ENCODE measurements around the gene RTF1. TPM values are rescaled to one million over a fixed set of nuclear protein-coding genes. Genes with fewer than 3 reads are reported as not detected.

The RTF1 gene
- total and polyA plus RNA-seq, 9 donors, result 19.8 to 54.7 (median 40.3) TPM

DNA sequence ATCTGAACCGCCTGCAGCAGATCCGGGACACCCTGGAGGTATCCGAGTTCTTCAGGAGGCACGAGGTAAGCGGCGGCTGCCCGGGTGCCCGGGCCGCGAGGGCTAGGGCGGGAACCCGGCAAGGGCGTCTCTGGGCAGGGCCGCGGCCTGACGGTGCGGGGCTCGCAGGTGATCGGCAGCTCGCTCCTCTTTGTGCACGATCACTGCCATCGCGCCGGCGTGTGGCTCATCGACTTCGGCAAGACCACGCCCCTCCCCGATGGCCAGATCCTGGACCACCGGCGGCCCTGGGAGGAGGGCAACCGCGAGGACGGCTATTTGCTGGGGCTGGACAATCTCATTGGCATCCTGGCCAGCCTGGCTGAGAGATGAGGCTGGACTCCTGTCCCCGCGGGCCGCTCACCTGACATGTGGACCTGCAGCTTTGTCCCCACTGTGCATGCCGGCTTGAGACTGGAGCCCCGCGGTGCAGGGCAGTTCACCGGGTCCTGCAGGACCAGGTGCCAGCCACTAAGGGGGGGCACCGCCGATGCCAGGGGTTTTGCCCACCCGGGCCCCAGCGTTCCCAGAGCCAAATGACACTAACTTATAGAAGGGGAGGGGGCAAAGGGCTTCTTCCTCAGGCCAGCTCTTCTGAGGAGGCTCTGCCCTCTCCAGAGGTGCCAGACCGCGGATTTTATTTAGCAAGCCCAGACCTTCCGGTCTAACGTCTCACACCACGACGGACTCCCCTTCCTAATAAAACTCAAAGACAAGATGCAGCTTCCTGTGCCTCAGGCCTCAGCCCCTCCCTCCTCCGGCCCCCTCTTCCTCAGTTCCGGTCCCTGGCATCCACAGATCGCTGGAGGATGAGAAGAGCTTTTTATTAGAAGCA, 86.1 kb downstream of the RTF1 start:
- peaks cover 93% of the 10 kb centered on the region for H3K27me3 ChIP-seq (ENCODE audit: control insufficient read depth, insufficient read depth, low read length)
- H3K4me1 ChIP-seq (ENCODE audit: control insufficient read depth, insufficient read depth, low read length), result peaks cover 24% of the 10 kb centered on the region
- 3% methylated on average over 47 of the region's 54 CpGs for whole genome bisulfite sequencing (ENCODE audit: insufficient coverage)
- no peak overlapping the region for H3K27ac ChIP-seq (ENCODE audit: low read length)
- DNase-seq, result no peak
- H3K36me3 ChIP-seq (ENCODE audit: control insufficient read depth, insufficient read depth, low read length), result no peaks in the 10 kb centered on the region
- no peaks in the 10 kb centered on the region for H3K9me3 ChIP-seq (replicated peaks; ENCODE audit: control insufficient read depth, low read depth, low read length)
- no peak overlapping the region for H3K4me3 ChIP-seq (ENCODE audit: low read length)

DNA sequence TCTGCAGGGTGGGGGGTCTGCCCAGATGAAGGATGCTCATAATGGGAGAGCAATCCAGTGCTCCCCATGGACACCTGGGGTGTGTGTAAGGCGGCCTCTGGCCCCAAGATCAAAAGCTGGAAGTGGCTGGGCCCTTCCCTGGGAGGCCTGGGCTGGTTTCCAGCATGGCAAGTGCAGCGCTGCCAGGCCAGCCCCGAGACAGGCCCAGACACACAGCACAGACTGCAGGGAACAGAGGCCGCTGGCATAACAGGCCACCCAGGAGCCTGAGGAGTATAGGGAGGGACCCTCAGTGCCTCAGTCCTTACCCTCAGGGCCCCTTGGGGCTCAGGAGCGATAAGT, 86.7 kb downstream of the RTF1 start:
- H3K27me3 ChIP-seq (ENCODE audit: control insufficient read depth, insufficient read depth, low read length), result peaks cover 89% of the 10 kb centered on the region
- WGBS (ENCODE audit: insufficient coverage), result 54% methylated on average over 4 of the region's 5 CpGs

DNA sequence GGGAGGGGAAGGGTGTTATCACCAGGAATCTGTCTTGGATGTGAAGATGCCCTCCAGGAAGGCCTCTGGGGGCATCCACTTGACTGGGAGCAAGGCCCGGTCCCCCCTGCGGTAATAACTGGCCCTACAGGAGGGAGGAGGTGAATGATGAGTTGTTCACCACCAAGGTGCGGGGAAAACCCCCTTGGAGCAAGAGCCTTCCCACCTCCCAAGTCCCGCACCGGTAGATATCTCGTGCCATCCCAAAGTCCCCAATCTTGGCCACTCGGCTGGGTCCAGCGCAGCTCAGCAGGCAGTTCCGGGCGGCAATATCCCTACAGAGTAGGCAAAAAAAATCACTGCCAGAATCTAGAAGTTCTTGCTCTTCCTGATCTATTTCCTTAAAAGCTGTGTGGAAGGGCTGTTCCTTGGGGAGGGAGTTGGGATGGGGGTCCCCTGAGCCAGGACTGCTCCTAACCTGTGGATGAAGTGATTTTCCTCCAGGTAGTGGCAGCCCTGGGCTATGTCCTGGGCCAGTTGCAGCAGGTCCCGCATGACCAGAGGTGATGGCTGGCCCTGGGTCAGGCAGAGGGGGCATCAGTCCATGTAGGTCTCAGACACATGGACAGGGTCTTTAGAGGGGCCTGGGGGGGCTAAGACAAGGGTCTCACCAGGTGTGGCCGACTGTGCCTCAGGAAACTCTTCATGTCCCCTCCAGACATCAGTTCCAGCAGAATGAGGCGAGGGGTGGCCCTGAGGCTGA, 88.0 kb downstream of the RTF1 start:
- H3K9me3 ChIP-seq (replicated peaks; ENCODE audit: control insufficient read depth, low read depth, low read length), result no peaks in the 10 kb centered on the region
- H3K27ac ChIP-seq (ENCODE audit: low read length), result no peak overlapping the region
- no peak overlapping the region for H3K4me3 ChIP-seq (ENCODE audit: low read length)
- no peaks in the 10 kb centered on the region for H3K36me3 ChIP-seq (ENCODE audit: control insufficient read depth, insufficient read depth, low read length)
- WGBS (ENCODE audit: insufficient coverage), result 93% methylated on average over 6 of the region's 13 CpGs
- DNase-seq, result no peak
- H3K27me3 ChIP-seq (ENCODE audit: control insufficient read depth, insufficient read depth, low read length), result peaks cover 85% of the 10 kb centered on the region
- H3K4me1 ChIP-seq (ENCODE audit: control insufficient read depth, insufficient read depth, low read length), result peaks cover 24% of the 10 kb centered on the region

More for the DNA sequence above, 86.7 kb downstream of the RTF1 start:
- no peak for DNase-seq
- Histone ChIP-seq H3K36me3 (ENCODE audit: control insufficient read depth, insufficient read depth, low read length) (no peaks in the 10 kb centered on the region), H3K27ac (ENCODE audit: low read length) (no peak overlapping the region), H3K4me1 (ENCODE audit: control insufficient read depth, insufficient read depth, low read length) (peaks cover 24% of the 10 kb centered on the region), H3K9me3 (replicated peaks; ENCODE audit: control insufficient read depth, low read depth, low read length) (no peaks in the 10 kb centered on the region), H3K4me3 (ENCODE audit: low read length) (no peak overlapping the region)

DNA sequence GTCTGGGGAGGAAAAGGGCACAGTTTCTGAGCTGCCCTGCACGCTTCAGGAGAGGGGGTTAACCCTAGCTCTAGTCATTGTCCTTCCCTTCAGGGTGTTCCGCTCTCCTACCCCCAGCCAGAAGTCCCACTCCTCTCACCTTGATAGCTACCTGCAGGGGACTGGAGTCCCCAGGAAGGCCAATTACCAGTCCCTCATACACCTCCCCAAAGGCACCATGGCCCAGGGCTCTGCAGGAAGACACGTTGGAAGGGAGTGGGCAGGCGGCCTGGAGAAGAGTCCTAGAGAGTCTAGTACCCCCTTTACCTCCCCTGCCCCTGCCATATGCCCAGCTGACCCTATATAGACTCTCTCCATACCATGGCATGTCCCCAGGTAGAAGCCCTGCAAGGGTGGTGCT, 88.9 kb downstream of the RTF1 start:
- peaks cover 84% of the 10 kb centered on the region for H3K27me3 ChIP-seq (ENCODE audit: control insufficient read depth, insufficient read depth, low read length)
- 82% methylated on average over 4 of the region's 4 CpGs for WGBS (ENCODE audit: insufficient coverage)

DNA sequence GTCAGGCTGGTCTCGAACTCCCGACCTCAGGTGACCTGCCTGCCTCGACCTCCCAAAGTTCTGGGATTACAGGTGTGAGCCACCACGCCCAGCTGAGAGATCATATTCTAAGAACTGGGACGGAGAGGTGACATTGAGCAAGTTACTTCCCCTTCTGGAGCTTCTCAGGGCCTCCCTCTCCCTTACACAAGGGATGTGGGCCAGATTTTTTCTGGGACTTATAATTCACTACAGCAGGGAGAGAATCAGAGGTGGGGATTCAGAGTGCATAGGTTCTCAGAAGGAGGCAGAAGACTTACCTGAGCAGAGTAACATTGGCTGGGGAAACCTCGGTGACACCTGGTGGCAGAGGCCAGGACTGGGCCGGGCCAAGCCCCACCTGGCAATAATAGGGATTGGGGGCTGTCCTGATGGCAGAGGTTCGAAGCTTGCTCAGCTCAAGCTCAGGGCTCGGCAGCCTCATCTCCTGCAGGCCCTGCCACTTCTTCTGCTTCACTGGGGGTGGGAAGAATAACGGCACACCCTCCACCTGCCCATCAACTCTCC, 90.0 kb downstream of the RTF1 start:
- Histone ChIP-seq H3K4me1 (ENCODE audit: control insufficient read depth, insufficient read depth, low read length) (peaks cover 20% of the 10 kb centered on the region), H3K9me3 (replicated peaks; ENCODE audit: control insufficient read depth, low read depth, low read length) (no peaks in the 10 kb centered on the region), H3K36me3 (ENCODE audit: control insufficient read depth, insufficient read depth, low read length) (no peaks in the 10 kb centered on the region), H3K27ac (ENCODE audit: low read length) (no peak overlapping the region), H3K4me3 (ENCODE audit: low read length) (no peak overlapping the region), H3K27me3 (ENCODE audit: control insufficient read depth, insufficient read depth, low read length) (peaks cover 83% of the 10 kb centered on the region)
- DNase-seq, result no peak
- WGBS (ENCODE audit: insufficient coverage), result 43% methylated on average over 5 of the region's 10 CpGs

More for the DNA sequence above, 88.9 kb downstream of the RTF1 start:
- H3K4me3 ChIP-seq (ENCODE audit: low read length), result no peak overlapping the region
- no peaks in the 10 kb centered on the region for H3K36me3 ChIP-seq (ENCODE audit: control insufficient read depth, insufficient read depth, low read length)
- no peak for DNase-seq
- no peaks in the 10 kb centered on the region for H3K9me3 ChIP-seq (replicated peaks; ENCODE audit: control insufficient read depth, low read depth, low read length)
- H3K27ac ChIP-seq (ENCODE audit: low read length), result no peak overlapping the region
- H3K4me1 ChIP-seq (ENCODE audit: control insufficient read depth, insufficient read depth, low read length), result peaks cover 24% of the 10 kb centered on the region

DNA sequence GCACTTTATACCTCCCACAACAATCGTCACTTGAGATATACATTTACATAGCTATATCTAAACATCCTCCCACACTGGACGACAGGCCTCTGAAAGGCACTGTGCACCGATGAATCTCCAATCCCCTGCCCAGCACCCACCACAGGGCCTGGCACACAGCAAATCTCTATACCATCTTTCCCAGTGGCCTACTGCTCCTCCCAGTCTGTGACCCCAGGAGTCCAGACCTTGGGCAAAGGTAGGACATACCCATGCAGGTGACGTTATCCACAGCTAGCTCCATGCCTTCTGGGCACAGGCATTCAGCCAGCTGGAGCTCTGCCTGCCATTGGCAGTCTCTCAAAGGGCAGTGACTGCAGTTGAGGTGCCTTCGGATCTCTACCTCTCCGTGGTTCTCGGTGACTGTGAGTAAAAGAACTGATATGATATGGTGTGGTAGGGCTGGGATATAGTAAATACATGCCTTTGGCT, 91.0 kb downstream of the RTF1 start:
- Histone ChIP-seq H3K4me3 (ENCODE audit: low read length) (no peak overlapping the region), H3K27me3 (ENCODE audit: control insufficient read depth, insufficient read depth, low read length) (peaks cover 83% of the 10 kb centered on the region)
- WGBS (ENCODE audit: insufficient coverage), result 80% methylated on average over 5 of the region's 7 CpGs

DNA sequence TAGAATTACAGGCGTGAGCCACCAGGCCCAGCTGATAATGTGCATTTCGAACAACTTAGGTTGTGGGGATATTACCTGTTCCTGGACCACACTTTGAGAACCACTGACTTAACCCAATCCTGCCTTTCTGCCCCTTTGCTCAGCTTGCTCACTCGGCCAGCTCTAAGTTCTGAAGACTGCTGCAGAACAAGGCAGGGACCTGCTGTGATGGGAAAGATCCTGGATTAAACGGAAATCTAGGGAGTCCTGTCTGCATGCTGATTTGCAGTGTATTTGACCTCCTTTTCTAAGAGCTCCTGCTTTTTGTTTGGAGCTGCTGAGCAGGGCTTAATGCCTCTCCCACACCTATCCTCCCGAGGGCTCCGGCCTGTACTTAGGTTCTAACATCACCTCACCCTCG, 93.8 kb downstream of the RTF1 start:
- H3K36me3 ChIP-seq (ENCODE audit: control insufficient read depth, insufficient read depth, low read length), result no peaks in the 10 kb centered on the region
- H3K9me3 ChIP-seq (replicated peaks; ENCODE audit: control insufficient read depth, low read depth, low read length), result no peaks in the 10 kb centered on the region
- peaks cover 71% of the 10 kb centered on the region for H3K27me3 ChIP-seq (ENCODE audit: control insufficient read depth, insufficient read depth, low read length)
- no peak overlapping the region for H3K4me3 ChIP-seq (ENCODE audit: low read length)
- peaks cover 26% of the 10 kb centered on the region for H3K4me1 ChIP-seq (ENCODE audit: control insufficient read depth, insufficient read depth, low read length)
- H3K27ac ChIP-seq (ENCODE audit: low read length), result no peak overlapping the region
- WGBS (ENCODE audit: insufficient coverage), result 45% methylated on average over 6 of the region's 7 CpGs
- DNase-seq, result no peak

More for the DNA sequence above, 91.0 kb downstream of the RTF1 start:
- Histone ChIP-seq H3K36me3 (ENCODE audit: control insufficient read depth, insufficient read depth, low read length) (no peaks in the 10 kb centered on the region), H3K27ac (ENCODE audit: low read length) (no peak overlapping the region), H3K9me3 (replicated peaks; ENCODE audit: control insufficient read depth, low read depth, low read length) (no peaks in the 10 kb centered on the region), H3K4me1 (ENCODE audit: control insufficient read depth, insufficient read depth, low read length) (peaks cover 20% of the 10 kb centered on the region)
- no peak for DNase-seq

DNA sequence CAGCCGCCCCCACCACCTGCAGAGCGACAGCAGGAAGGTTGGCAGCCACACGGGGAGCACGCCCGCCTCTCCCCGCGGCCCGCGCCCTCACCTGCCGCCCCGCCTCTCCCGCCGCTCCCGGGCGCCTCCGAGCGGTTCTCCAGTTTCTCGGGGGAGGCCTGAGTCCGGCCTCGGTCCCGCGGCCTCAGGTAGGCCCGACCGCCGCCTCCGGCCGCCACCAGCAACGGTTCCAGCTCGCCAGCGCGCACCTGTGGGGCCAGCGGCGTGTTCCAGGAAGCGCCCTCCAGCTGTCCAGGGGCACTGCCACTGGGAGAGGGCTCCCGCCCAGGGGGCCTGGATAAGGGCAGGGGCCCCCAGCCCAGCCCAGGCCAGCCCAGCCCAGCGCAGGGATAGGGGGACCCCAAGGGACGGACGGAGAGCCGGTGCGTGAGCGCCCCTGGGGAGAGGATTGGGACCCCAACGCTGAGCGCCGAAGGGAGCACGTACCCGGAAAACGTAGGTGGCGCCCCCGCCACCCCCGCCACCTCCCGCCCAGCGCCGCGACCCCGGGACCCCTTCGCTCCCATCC, 94.5 kb downstream of the RTF1 start:
- H3K27ac ChIP-seq (ENCODE audit: low read length), result no peak overlapping the region
- H3K27me3 ChIP-seq (ENCODE audit: control insufficient read depth, insufficient read depth, low read length), result peaks cover 66% of the 10 kb centered on the region
- WGBS (ENCODE audit: insufficient coverage), result 3% methylated on average over 43 of the region's 56 CpGs
- H3K36me3 ChIP-seq (ENCODE audit: control insufficient read depth, insufficient read depth, low read length), result no peaks in the 10 kb centered on the region
- DNase-seq, result no peak
- H3K4me3 ChIP-seq (ENCODE audit: low read length), result no peak overlapping the region
- H3K4me1 ChIP-seq (ENCODE audit: control insufficient read depth, insufficient read depth, low read length), result peaks cover 26% of the 10 kb centered on the region
- no peaks in the 10 kb centered on the region for H3K9me3 ChIP-seq (replicated peaks; ENCODE audit: control insufficient read depth, low read depth, low read length)

DNA sequence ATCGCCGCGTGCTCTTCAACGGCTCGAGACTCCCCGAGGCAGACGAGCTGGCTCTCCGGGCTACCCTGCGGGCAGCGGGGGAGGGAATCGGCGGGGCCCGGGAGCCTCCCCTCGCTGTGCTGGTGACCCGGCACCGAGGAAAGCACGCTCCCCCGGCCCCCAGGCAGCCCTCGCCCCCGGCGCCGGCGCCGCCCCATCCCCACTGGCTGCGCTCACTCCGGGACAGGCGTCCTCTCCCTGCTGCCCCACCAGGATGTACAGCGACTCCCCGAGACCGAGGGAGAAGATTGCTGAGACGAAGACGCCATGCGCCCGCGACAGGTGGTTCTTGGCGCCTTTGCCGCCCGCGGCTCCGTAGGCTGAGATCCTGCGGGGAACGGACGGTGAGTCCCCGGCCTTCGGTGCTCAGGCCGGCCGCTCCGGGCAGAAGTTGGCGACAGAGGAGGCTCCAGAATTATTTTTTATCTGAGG, 95.0 kb downstream of the RTF1 start:
- Histone ChIP-seq H3K4me3 (ENCODE audit: low read length) (no peak overlapping the region), H3K4me1 (ENCODE audit: control insufficient read depth, insufficient read depth, low read length) (peaks cover 26% of the 10 kb centered on the region), H3K9me3 (replicated peaks; ENCODE audit: control insufficient read depth, low read depth, low read length) (no peaks in the 10 kb centered on the region), H3K27ac (ENCODE audit: low read length) (no peak overlapping the region), H3K36me3 (ENCODE audit: control insufficient read depth, insufficient read depth, low read length) (peaks cover 2% of the 10 kb centered on the region), H3K27me3 (ENCODE audit: control insufficient read depth, insufficient read depth, low read length) (peaks cover 64% of the 10 kb centered on the region)
- DNase-seq, result no peak
- WGBS (ENCODE audit: insufficient coverage), result under 1% methylated on average over 43 of the region's 49 CpGs

DNA sequence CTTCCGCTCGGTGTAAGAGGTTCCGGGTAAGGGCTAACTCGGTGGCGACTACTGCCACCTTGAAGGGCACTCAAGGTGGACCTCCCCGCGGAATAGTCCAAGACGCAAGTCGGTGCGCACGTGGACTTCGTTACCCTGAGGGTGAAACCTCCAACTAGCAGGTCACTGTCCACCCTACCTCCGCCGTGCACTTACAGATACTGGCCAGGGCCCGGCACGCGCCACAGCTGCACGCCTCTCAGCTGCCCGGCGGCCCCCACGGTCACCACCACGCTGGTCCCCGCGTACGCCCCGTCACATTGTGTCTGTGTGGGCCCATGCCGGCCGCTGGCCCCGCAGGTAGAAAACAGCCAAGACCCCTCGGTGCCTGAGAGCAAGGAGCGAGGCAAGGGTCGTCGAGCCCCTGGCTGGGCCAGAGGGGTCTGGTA, 95.6 kb downstream of the RTF1 start:
- WGBS (ENCODE audit: insufficient coverage), result 3% methylated on average over 33 of the region's 33 CpGs
- DNase-seq, result no peak
- peak overlapping the region; percentile 50 for H3K4me3 ChIP-seq (ENCODE audit: low read length)
- peaks cover 59% of the 10 kb centered on the region for H3K27me3 ChIP-seq (ENCODE audit: control insufficient read depth, insufficient read depth, low read length)
- peak overlapping the region; percentile 15 for H3K27ac ChIP-seq (ENCODE audit: low read length)
- H3K9me3 ChIP-seq (replicated peaks; ENCODE audit: control insufficient read depth, low read depth, low read length), result no peaks in the 10 kb centered on the region
- peaks cover 8% of the 10 kb centered on the region for H3K36me3 ChIP-seq (ENCODE audit: control insufficient read depth, insufficient read depth, low read length)
- peaks cover 26% of the 10 kb centered on the region for H3K4me1 ChIP-seq (ENCODE audit: control insufficient read depth, insufficient read depth, low read length)

All from muscle of leg (tissue), 11 donors.